ENCODE results near the gene AMFR. TPM values are rescaled to one million over a fixed set of nuclear protein-coding genes. Genes with fewer than 3 reads are reported as not detected.
"Not testable (repeated sequence)": the region's sequence is repeated elsewhere in the genome, so short reads cannot be mapped to it uniquely, and the experiment has no call there.

AMFR gene
- total RNA-seq, 1 donor from 2014 or later: 133 TPM

GRCh38 chr16:56400458-56400857, 24.9 kb downstream of the AMFR start:
- no peak for DNase-seq (ENCODE audit: low read depth)
- H3K4me3 ChIP-seq (ENCODE audit: low read depth, low read length): no peak overlapping the region
- no peak for TF ChIP-seq CTCF (IDR thresholded peaks at IDR 0.05; ENCODE audit: insufficient read depth, low read length, poor library complexity, severe bottlenecking)
- no peaks in the 10 kb centered on the region for H3K27me3 ChIP-seq (ENCODE audit: control insufficient read depth, insufficient read depth, low read length)
- H3K36me3 ChIP-seq (ENCODE audit: control insufficient read depth, insufficient read depth, low read length): peaks cover 2% of the 10 kb centered on the region

- no peaks in the 10 kb centered on the region for H3K27me3 ChIP-seq (ENCODE audit: control insufficient read depth, insufficient read depth, low read length)
- H3K4me3 ChIP-seq (ENCODE audit: low read depth, low read length): no peak overlapping the region
- TF ChIP-seq CTCF (IDR thresholded peaks at IDR 0.05; ENCODE audit: insufficient read depth, low read length, poor library complexity, severe bottlenecking): no peak
- peaks cover 2% of the 10 kb centered on the region for H3K36me3 ChIP-seq (ENCODE audit: control insufficient read depth, insufficient read depth, low read length)
- no peak for DNase-seq (ENCODE audit: low read depth)
These were observed 25.9 kb downstream of the AMFR start for GRCh38 chr16:56399486-56399885.

- peaks cover 2% of the 10 kb centered on the region for H3K36me3 ChIP-seq (ENCODE audit: control insufficient read depth, insufficient read depth, low read length)
- no peaks in the 10 kb centered on the region for H3K27me3 ChIP-seq (ENCODE audit: control insufficient read depth, insufficient read depth, low read length)
- H3K4me3 ChIP-seq (ENCODE audit: low read depth, low read length): no peak overlapping the region
- TF ChIP-seq CTCF (IDR thresholded peaks at IDR 0.05; ENCODE audit: insufficient read depth, low read length, poor library complexity, severe bottlenecking): no peak
- no peak for DNase-seq (ENCODE audit: low read depth)
These were observed 26.3 kb downstream of the AMFR start for GRCh38 chr16:56399047-56399446.

- not testable (repeated sequence) for H3K36me3 ChIP-seq (ENCODE audit: control insufficient read depth, insufficient read depth, low read length); DNase-seq (ENCODE audit: low read depth); H3K4me3 ChIP-seq (ENCODE audit: low read depth, low read length); H3K27me3 ChIP-seq (ENCODE audit: control insufficient read depth, insufficient read depth, low read length)
These were observed 28.6 kb downstream of the AMFR start for GRCh38 chr16:56396724-56397123.

GRCh38 chr16:56389554-56389953, 35.8 kb downstream of the AMFR start:
- DNase-seq (ENCODE audit: low read depth): no peak
- Histone ChIP-seq H3K27me3 (ENCODE audit: control insufficient read depth, insufficient read depth, low read length) (no peaks in the 10 kb centered on the region), H3K36me3 (ENCODE audit: control insufficient read depth, insufficient read depth, low read length) (peaks cover 1% of the 10 kb centered on the region), H3K4me3 (ENCODE audit: low read depth, low read length) (no peak overlapping the region)
- TF ChIP-seq CTCF (IDR thresholded peaks at IDR 0.05; ENCODE audit: insufficient read depth, low read length, poor library complexity, severe bottlenecking): no peak

- Histone ChIP-seq H3K36me3 (ENCODE audit: control insufficient read depth, insufficient read depth, low read length) (peaks cover 1% of the 10 kb centered on the region), H3K27me3 (ENCODE audit: control insufficient read depth, insufficient read depth, low read length) (no peaks in the 10 kb centered on the region), H3K4me3 (ENCODE audit: low read depth, low read length) (no peak overlapping the region)
- no peak for TF ChIP-seq CTCF (IDR thresholded peaks at IDR 0.05; ENCODE audit: insufficient read depth, low read length, poor library complexity, severe bottlenecking)
- DNase-seq (ENCODE audit: low read depth): no peak
These were observed 37.1 kb downstream of the AMFR start for GRCh38 chr16:56388209-56388608.

Measured in kidney epithelial cell (primary cell).